GM19452 (cell line): Measurements from ENCODE around the gene DCX.
"Not testable (repeated sequence)": the region's sequence is repeated elsewhere in the genome, so short reads cannot be mapped to it uniquely, and the experiment has no call there.

ENCODE experiments used
- ATAC-seq: cut with Tn5 transposase; IDR thresholded peaks from one replicate; pipeline ENCODE4 v1.9.1; 2021; ENCODE audit not compliant: unreplicated experiment

DCX gene

GRCh38 chrX:111375747-111376146 is 36.2 kb downstream of the DCX start:
- ATAC-seq: no peak

GRCh38 chrX:111372086-111372485 is 39.9 kb downstream of the DCX start:
- no peak for ATAC-seq

DNA sequence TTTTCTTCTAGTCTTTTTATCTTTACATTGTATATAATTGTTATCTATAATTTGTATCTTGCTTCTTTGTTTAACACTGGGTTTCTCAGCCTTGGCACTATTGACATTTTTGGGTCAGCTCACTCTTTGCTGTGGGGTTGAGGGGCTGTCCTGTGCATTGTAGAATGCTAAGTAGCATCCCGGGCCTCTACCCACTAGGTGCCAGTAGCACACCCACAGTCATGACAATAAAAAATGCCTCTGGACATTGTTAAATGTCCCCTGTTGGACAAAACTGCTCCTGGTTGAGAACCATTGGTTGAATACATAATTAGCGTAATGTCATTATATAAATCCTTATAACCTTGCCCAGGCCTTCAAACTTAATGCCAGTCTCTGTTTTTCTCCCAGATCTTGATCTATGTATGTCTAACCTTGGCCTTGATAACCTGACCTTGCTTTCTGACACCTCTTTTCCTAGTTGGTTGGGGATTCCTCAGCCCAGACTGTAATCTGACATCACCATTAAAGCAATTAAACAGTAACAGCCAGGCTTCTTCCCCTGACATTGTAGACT is 46.1 kb downstream of the DCX start:
- no peak for ATAC-seq

DNA sequence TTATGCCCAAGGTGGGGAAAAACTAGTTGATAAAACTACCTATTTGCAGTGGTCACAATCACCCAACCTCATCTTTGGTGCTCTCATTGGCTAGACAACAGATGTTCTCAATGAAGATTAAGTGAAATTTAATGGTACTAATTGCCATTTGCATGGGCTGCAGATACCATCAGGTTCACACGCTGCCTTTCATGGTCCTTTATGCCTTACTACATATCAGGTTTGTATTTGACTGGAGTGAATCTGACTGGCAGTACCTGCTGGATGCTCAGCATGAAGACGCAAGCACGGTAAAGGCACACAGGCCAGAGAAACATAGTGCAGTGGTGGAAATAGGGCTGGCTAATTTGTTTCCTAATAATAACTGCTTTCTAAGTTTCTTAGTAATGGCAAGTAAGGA is 48.3 kb downstream of the DCX start:
- ATAC-seq: no peak

GRCh38 chrX:111361751-111362150 is 50.2 kb downstream of the DCX start:
- no peak for ATAC-seq

- ATAC-seq: no peak
Observed at GRCh38 chrX:111360839-111361238, 51.2 kb downstream of the DCX start.

GRCh38 chrX:111355523-111356115 is 56.4 kb downstream of the DCX start:
- no peak for ATAC-seq

DNA sequence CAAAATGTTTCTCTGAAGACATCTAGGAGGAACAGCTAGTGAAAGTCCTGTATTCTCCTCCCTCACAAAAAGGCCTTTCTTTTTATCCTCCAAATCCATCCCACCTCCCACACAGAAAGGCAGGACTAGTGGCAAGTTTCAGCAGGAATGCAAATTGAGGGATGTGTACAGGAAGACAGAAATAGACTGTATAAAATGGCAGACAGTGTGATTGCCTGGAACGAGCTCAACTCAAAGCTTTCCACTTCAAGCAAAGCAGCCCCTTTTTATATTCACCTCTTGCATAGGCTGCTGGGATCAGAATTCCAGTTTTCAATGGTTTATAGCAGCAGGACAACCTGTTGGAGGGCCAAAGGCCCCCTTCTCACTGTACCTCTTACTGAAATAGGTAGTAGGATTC is 57.5 kb downstream of the DCX start:
- ATAC-seq: no peak

- no peak for ATAC-seq
Observed at GRCh38 chrX:111353793-111354192, 58.2 kb downstream of the DCX start.

DNA sequence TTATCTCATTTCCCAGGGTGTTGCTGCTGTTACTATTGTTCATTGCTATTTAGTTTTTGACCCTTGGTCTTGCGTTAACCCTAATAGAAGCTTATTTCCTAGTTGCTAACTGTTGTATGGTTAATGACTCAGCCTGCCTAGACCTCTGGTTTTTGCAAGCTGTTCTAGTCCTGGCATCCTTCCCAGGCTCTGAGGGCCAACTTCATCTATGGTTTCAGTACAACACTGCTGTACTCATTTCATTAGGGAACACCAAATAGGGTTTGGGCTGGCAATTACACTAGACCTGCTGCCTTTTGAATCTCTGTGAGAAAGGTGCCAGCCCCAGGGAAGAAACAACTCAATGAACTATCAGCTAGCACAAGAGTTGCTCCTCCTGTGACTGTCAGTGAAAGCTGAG is 59.6 kb downstream of the DCX start:
- ATAC-seq: no peak

DNA sequence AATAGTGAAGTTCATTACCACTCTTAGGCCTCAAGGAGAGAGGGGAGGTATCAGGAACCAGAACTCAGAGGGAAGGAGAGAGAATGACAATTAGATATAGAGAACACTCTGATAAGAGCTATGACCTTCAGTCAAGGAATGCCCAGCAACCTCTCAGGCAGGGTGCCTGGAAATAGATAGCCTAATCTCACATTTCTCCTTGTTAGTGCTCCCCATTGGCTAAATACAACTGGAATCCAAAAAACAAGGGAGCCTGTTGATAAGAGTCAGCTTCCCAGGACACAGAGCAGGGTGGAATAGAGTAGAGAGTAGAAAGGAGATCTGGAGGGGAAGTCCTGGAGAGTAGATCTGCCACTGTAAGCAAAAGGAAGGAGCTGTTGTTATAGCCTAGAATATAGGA is 62.1 kb downstream of the DCX start:
- no peak for ATAC-seq

DNA sequence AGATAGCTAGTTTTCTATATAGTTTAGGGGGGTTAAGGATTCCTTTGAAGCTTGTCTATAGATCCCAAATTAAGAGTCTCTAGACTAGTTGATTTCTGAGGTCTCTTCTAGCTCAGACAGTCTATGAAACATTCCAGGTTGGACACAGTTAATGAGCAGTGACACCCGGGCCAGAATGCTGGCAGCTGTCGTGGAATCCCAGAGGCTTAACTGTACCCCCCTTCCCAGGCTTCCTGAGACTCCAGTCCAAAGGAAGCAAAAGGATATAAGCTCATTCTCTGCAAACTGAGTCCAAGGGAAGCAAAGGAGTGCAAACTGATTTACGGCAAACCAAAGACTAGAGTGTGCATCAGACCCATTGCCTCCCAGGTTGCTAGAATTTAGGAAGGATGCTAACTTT is 62.9 kb downstream of the DCX start:
- ATAC-seq: no peak

DNA sequence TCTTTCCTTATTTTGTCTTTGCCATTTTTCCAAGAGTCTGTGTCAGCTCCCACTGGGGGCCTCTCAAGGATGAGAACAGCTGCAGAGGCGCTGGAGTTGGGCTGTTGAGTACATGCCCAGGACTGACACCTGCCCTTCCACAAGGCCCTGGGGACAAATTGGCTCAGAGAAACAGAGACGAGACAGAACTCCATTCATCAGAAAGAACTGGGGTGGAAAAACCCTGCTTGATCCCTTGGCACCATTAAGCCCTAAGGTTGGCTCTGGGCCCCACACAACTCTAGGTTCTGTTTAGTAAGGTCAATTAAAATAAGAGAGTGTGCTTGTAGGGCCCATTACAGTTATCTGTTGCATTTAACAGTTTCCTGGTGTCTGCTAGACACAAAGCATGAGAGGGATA is 63.6 kb downstream of the DCX start:
- no peak for ATAC-seq

DNA sequence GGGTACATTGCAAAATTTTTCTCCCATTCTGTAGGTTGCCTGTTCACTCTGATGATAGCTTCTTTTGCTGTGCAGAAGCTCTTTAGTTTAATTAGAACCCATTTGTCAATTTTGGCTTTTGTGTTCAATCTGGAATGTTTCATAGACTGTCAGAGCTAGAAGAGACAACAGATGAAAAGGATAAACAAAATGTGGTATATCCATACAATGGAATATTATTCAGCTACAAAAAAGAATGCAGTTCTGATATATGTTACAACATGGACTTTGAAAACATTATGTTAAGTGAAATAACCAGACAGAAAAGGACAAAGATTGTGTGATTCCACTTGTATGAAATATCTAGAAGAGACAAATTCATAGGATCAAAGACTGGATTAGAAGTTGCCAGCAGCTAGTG is 65.8 kb downstream of the DCX start:
- not testable (repeated sequence) for ATAC-seq

GRCh38 chrX:111340054-111340453 is 71.9 kb downstream of the DCX start:
- no peak for ATAC-seq

- no peak for ATAC-seq
Observed at GRCh38 chrX:111339212-111339611, 72.8 kb downstream of the DCX start.

- no peak for ATAC-seq
Observed at GRCh38 chrX:111338095-111338698, 73.8 kb downstream of the DCX start.

DNA sequence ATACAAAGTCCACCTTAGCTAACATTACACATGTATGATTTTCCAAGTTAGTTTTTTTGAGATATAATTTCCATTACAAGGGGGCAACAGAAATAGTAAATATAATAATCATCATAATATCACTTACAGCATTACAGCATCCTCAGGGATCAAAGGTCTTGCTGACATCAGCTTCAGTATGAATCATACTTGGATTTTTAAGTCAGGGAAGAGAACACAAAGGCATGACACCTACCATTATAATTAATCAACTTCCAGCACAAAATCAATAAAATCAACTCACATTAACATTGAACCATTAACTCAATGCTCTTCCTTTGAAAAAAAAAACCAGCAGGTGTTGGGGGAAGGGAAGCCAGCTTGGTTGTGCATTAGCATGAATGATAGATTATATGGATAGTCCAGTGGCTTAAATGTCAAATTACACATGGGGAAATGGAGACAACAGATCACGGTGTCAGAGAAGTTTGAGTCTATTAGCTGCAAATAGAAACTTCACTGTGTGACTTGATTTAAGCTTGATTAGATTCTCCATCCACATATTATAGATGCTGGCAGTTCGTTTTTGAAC is 74.8 kb downstream of the DCX start:
- no peak for ATAC-seq

- ATAC-seq: no peak
Observed at GRCh38 chrX:111336141-111336540, 75.9 kb downstream of the DCX start.

DNA sequence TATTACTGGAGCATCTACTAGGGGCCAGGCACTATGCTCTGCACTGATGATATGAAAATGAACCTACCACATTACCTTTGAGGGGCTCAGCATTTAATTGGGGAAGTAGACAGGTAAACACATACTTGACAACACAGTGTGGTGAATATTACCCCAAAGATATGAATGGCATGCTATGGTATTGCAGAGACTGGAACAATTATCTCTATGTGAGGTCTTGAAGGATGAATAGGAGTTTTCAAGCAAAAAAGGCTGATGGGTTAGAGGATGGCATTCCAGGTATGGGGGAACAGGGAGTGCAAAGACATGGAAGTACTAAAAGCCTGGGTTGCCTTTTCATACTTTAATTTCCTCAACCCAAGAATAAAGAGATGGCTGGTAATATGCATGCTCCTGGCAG is 82.6 kb downstream of the DCX start:
- ATAC-seq: no peak

- no peak for ATAC-seq
Observed at GRCh38 chrX:111328858-111329257, 83.1 kb downstream of the DCX start.

DNA sequence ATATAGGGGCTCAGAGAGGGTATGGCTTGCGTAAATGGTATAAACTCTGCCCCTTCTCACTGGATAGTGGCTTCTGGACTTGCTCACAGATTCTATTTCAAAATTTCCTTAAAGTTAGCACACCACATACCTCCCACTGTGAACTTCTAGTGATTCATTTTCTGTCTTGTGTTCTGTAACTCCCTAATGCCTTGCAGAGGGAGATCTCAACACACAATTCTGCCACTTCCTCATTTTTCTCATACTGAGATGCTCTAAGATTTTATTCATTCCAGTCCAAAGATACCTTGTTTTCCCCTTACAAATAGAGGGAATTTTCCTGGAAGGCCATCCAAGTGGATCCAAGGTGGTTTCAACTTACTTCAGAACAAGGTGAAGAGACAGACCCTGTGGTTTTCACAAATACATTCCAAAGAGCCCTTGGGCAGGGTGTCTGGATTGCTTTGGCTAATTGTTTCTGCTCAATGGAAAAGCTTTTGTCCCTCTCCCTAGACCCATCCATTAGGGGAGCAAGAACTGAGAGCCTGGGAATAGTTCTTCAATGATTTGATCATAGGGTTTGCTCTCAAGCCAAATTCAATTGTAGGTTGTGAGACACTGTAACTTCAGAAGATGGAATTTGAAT is 89.6 kb downstream of the DCX start:
- no peak for ATAC-seq
